SIG-M5 treated with dmso at 0.1 percent for 504 hours (cell line): ENCODE results near the gene SPRYD3.

Source experiments
- DNase-seq: peaks from one replicate; lab custom pipeline; 2025; ENCODE audit not compliant: unreplicated experiment; lab: John Stamatoyannopoulos, UW

SPRYD3 gene

GRCh38 chr12:53063708-53064612 is 15.2 kb downstream of the SPRYD3 start:
- DNase-seq: no peak

DNA sequence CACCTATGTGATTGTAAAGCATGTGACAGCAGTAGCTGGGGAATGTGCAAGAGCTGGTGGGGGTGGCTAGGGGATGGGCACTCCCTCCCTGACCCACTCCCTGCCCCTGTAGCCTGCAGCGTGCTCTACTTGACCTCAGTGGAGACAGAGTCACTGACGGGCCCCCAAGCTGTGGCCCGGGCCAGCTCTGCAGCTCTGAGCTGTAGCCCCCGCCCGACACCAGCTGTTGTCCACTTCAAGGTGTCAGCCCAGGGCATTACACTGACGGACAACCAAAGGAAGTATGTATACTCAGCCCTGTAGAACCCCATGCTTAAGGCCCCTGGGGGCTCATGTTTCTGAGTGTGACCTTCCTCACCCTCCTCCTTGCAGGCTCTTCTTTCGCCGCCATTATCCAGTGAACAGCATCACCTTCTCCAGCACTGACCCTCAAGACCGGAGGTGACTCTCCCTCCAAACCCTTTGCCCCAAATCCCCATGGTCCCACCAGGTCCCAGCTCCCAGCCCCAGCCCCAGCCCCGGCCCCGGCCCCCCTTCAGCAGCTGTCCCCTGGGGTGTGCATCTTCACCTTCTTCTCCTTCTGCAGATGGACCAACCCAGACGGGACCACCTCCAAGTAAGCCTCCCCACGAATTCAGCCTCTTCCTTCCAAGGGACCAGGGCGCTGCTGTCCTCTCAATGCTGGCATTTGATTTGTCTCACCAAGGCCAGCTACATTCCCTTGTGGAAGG is 16.0 kb downstream of the SPRYD3 start:
- DNase-seq: no peak

DNA sequence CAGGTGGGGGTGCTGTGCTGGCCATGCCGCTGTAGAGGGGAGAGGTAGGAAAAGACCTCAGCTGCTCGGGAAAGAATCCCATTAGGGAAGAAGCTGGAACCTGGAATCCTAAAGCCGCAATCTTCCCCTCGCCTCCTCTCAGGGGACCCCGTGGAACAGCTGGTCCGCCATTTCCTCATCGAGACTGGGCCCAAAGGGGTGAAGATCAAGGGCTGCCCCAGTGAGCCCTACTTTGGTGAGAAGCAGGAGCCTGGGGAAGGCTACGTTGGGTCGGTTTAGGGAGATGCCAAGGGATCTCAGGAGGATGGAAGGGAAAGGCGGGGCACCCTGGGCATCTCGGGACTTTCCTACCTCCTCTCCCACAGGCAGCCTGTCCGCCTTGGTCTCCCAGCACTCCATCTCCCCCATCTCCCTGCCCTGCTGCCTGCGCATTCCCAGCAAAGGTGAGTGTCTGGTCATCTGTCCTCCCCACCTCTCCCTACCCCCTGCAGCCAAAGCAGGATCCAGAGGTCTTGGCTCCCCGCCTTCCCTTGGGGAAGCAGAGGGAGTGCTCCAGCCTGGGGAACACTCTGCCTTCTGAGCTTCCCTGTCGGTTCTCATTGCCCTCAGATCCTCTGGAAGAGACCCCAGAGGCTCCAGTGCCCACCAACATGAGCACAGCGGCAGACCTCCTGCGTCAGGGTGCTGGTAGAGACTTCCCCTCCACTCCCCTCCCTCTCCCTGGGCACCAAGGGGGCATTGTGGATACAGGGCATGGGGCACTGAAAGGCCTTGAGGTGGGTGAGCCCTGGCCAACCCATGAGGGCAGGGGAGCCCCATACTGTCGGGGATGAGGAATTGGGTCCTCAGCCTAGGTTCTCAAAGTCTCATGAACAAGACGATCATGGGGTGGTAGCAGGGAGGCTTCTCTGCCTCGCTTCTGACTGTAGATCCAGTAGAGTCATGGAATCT is 16.9 kb downstream of the SPRYD3 start:
- DNase-seq: no peak

DNA sequence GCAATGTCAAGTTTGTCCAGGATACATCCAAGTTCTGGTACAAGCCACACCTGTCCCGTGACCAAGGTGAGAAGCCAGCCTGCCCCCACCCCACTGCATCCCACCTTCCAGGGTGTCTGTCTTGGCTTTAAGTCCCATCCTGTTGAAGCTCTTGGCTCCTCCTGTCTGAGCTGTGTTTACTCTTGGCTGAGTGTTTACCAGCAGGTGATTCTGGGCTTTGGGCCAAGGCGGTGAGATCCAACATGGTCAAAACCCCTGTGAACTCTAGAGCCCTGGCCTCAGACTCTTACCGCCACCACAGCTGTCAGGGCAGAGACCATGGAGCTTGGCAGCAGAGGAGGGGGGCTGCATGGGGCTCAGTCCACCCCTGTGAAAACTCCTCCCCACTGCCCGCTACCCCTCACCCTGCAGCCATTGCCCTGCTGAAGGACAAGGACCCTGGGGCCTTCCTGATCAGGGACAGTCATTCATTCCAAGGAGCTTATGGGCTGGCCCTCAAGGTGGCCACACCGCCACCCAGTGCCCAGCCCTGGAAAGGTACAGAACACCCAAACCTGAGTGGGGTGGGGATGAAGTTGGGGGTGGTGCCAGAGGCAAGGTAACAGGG is 17.7 kb downstream of the SPRYD3 start:
- peak; percentile 32 for DNase-seq

GRCh38 chr12:53060721-53061276 is 18.4 kb downstream of the SPRYD3 start:
- DNase-seq: no peak

GRCh38 chr12:53060064-53060720 is 19.0 kb downstream of the SPRYD3 start:
- no peak for DNase-seq

DNA sequence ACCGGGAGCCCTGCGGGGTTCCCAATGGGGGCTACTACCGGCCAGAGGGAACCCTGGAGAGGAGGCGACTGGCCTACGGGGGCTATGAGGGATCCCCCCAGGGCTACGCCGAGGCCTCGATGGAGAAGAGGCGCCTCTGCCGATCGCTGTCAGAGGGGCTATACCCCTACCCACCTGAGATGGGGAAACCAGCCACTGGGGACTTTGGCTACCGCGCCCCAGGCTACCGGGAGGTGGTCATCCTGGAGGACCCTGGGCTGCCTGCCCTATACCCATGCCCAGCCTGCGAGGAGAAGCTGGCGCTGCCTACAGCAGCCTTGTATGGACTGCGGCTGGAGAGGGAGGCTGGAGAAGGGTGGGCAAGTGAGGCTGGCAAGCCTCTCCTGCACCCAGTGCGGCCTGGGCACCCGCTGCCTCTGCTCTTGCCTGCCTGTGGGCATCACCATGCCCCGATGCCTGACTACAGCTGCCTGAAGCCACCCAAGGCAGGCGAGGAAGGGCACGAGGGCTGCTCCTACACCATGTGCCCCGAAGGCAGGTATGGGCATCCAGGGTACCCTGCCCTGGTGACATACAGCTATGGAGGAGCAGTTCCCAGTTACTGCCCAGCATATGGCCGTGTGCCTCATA is 19.6 kb downstream of the SPRYD3 start:
- no peak for DNase-seq

GRCh38 chr12:53058674-53059433 is 20.3 kb downstream of the SPRYD3 start:
- DNase-seq: no peak

DNA sequence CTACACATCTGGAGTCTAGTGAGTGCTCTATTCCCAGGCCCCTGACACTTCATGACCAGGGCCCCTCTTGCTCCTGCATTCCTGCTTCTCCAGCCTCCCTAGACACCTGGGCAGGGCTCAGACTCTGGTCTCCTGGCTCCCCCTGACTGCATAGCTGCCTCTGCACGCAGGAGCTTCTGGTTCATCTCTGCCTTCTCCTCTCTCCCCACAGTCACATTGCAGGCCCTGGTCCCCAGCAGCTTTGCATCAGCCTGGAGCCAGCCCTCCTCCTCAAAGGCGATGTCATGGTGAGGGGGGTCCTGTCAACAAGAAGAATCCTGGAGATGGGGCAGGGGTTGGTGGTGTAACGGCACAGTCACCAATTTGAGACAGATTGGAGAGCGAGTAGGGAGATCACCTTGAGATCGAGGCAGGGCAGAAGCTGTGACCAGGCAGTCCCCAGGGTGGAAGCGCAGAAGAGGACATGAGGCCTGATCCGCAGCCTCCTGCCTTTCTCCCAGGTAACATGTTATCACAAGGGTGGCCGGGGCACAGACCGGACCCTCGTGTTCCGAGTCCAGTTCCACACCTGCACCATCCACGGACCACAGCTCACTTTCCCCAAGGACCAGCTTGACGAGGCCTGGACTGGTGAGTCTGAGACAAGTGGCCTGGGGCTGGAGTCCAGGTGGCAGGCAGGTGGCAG is 21.2 kb downstream of the SPRYD3 start:
- DNase-seq: no peak

- DNase-seq: no peak
Observed at GRCh38 chr12:53056901-53057300, 22.3 kb downstream of the SPRYD3 start.

DNA sequence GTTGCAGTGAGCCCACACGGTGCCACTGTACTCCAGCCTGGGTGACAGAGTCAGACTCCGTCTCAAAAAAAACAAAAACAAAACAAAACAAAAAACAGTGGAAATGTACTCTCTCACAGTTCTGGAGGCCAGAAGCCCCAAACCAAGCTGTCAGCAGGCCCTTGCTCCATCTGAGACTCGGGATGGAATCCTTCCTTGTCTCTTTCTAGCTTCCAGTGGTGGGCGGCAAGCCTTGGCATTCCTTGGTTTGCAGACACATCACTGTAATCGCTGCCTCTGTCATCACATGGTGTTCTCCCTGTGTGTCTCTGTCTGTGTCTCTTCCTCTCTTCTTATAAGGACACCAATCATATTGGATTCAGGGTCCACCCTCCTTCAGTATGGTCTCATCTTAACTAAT is 22.9 kb downstream of the SPRYD3 start:
- no peak for DNase-seq

DNA sequence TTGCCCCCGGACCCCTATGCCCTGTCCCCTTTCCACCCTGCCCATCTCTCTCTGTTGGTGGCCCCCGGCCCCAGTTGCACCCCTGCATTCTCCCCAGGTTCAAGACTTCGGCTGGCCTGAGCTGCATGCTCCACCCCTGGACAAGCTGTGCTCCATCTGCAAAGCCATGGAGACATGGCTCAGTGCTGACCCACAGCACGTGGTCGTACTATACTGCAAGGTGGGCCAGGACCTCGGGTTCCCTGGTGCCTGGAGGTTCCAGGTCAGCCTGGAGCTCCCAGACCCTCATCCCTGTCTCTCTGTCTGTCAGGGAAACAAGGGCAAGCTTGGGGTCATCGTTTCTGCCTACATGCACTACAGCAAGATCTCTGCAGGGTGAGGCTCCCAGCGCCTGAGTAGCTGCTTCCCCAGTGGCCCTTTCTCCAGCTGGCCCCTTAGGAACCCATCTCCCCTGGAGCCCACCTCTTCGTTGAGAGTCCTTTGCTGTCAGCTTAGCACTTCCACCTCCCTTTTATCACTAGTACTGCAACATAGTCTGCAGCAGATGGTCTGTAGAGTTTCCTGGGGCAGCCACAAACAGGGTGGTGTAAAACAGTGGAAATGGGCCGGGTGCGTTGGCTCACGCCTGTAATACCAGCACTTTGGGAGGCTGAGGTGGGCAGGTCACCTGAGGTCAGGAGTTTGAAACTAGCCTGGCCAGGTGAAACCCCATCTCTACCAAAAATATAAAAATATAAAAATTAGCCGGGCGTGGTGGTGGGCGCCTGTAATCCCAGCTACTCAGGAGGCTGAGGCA is 23.5 kb downstream of the SPRYD3 start:
- no peak for DNase-seq

DNA sequence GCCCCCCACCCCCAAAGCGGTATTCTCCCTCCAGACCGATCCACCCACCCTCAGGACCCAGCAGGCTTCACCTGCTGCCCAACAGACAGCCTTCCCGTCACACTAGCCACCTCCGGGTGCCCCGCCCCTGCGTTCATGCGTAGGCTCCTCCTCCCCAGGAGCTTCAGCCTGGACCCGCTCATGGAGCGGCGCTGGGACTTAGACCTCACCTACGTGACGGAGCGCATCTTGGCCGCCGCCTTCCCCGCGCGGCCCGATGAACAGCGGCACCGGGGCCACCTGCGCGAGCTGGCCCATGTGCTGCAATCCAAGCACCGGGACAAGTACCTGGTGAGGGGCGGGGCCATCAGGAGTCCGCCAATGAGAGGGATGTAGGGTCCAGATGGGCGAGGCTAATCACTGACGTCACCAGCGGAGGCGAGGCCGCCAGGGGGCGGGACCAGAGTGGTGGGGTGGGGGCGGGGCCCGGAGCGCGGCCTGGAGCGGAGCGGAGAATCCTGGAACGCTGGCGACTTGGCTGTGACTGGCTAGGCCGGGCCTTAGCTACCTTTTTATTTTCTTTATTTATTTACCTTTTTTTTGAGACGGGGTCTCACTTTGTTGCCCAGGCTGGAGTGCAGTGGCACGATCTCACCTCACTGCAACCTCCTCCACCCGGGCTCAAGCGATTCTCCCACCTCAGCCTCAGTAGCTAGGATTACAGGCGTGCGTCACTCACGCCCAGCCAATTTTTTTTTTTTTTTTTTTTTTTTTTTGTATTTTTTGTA is 24.9 kb downstream of the SPRYD3 start:
- peak; percentile 95 for DNase-seq

- DNase-seq: peak; percentile 52
Observed at GRCh38 chr12:53053218-53054111, 25.7 kb downstream of the SPRYD3 start.

DNA sequence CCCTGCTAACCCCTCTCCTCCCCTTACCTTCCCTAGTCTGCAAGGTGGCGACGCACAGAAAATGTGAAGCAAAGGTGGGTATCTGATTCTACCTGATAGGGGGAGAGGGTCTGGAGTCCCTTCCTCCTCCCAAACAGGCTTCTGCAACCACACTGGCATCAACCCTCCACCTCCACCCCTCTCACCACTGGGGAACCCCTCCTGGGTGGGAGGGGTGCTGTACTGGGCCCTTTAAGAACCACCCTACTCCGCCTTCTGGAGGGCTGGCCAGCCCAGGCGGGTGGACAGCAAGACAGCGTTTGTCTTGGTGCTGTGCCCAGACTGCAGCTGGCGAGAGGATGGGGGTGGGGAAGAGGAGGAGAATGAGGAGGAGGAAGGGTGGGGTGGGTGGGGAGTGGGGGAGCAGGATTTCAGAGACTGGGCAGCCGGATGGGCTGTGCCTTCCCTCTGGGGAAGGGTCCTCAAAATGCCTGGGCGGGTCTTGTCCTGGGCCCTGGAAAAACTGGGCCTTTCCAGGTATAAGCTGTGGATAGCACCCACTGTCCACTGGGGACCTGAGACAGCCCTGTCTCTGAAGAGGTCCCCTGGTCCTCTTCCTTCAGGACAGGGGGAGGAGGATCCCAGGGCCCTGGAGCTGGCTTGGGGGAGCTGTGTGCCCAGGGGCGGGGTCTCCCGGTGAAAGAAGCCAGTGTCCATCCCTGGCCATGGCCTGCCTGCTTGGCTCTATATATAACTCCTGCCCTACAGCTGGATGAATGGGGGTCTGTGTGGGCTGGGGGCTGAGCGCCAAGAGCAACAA is 26.6 kb downstream of the SPRYD3 start:
- DNase-seq: no peak
